SW 1271 (cell line): ENCODE measurements around the gene DNTT.
"Not testable (repeated sequence)": the region's sequence is repeated elsewhere in the genome, so short reads cannot be mapped to it uniquely, and the experiment has no call there.

Experiments
- DNase-seq, 2 experiments: peaks; one replicate each; lab custom pipeline; 2025; lab: John Stamatoyannopoulos, UW

DNTT gene

GRCh38 chr10:96276831-96277230 is 27.4 kb upstream of the DNTT start:
- DNase-seq = no peak

- no peak for DNase-seq
Observed at GRCh38 chr10:96279191-96279641, 25.0 kb upstream of the DNTT start.

GRCh38 chr10:96280859-96281258 is 23.4 kb upstream of the DNTT start:
- DNase-seq = no peak

- no peak for DNase-seq
Observed at GRCh38 chr10:96281444-96282029, 22.7 kb upstream of the DNTT start.

DNA sequence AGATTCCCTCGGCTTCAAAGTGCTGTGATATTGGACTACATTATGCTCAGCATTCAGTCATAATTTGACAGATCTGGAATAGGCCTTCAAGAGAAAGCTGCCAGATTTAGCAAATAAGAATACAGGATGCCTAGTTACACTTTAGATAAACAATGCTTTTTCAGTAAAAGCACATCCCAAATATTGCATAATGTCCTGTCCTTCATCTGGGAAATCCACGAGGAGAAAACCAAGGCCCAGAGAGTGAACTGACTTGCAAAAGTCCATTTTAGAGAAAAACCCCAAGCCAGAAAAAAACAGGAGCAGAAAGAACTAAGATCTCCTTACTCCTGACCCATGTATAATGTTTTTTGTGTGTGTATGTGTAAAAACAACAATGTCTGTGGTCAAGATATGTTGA is 20.9 kb upstream of the DNTT start:
- DNase-seq = no peak

DNA sequence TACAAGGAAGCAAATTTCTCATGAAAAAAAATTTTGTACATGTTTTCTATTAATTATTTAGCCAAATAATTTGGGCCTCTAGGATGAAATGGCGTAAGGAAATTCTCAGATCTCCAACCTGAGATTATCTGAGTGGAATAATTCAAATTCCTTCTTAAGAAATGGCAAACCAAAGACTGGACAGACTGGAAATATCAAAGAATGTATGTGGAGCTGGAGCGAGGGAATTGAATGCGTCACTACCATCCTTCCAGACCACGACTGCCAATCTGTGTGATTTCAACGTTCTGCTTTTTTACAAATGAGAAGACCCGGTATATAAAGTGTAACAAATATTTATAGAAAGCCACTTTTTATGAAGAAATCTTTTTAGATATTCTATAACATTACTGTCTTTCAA is 20.5 kb upstream of the DNTT start:
- DNase-seq = no peak

DNA sequence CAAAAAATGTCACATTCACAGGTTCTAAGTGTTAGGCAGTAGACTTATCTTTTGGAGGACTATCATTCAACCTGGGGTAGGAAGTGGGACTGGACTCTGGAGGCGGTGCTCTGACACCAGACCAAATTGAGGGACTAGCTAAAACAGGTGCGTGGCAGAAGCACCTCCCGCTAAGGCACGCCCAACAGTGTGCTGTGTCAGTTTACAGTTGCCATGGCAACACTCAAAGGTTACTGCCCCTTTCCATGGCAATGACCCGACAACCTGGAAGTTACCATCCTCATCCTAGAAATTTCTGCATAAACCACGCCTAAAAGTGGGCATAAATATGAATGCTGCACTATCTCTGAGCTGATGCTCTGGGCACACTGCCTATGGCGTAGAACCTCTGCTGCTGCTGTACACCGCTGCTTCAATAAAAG is 18.9 kb upstream of the DNTT start:
- no peak for DNase-seq

DNA sequence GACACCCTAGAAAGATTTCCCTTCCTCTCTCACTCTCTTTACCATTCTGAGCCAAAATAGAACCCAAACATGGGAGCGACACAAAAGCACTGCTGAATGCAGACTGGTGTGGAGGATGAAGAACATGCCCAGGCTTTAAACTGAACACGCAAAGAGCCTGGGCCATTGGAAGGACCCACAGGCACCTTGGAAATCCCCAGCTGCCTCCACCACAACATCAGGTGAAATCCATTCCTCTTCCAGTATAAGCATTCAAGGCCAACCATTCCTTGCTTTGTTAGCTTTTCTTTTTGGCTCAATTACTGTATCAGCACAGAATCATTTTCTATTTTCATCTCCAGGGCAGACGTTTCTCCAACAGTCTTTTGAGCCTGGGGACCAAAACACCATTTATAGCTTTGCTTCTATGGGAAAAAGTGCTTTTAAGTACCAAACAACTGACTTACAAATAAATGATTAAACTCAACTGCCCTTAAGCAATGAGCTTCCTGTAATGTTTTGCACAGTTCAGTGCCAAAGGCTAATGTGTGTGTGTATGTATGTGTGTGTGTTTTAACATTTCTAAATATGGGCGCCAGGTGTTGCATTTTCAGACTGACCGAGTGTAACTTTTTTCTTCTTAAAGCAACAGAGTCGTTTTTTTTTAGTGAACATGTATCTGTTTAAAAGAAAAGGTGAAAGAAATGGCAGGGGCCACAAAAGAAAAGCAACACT is 16.7 kb upstream of the DNTT start:
- no peak for DNase-seq

- no peak for DNase-seq
Observed at GRCh38 chr10:96288151-96288621, 16.0 kb upstream of the DNTT start.

GRCh38 chr10:96289218-96289910 is 14.9 kb upstream of the DNTT start:
- DNase-seq = no peak

- DNase-seq = no peak
Observed at GRCh38 chr10:96290368-96291133, 13.7 kb upstream of the DNTT start.

GRCh38 chr10:96292971-96293920 is 11.0 kb upstream of the DNTT start:
- DNase-seq = peak in 1 of 2 experiments; percentile 55

DNA sequence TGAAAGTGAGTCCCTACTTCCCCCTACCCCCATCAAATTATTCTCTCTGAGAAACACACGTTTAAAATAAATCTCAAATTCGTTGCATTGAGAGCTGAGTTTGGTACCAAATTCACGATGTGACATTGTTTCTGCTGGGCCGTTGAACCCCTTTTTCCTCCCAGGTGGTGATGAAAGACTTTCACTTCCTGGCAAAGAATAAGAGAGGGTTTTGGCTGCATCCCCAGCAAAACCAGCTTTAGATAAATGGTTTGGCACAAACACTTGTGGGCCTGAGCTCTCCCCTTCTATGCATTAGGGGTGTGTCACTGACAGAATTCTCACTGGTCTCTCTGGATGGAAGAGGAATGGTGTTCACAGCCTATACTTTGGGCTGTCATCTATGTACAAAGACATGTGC is 8.8 kb upstream of the DNTT start:
- DNase-seq = no peak

GRCh38 chr10:96297486-96297885 is 6.7 kb upstream of the DNTT start:
- DNase-seq = no peak

DNA sequence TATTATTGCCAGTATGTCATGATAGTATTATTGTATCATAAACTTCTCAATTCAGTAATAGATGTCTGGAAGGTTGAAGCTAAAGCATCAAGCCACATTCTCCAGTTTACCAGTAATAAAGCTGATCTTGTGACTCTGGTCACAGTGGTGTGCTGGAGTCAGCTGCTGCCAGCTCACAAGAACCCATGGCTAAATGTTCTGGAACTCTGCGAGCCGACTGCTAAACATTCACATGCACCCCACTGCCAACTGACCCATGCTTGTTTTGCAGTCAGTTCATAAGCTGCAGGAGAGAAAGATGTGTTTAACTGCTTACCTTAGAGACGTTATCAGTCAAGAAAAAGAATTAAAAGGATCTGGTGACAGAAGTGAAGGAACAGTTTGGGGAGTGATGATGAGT is 5.9 kb upstream of the DNTT start:
- DNase-seq = no peak

GRCh38 chr10:96299383-96299782 is 4.9 kb upstream of the DNTT start:
- DNase-seq = no peak

DNA sequence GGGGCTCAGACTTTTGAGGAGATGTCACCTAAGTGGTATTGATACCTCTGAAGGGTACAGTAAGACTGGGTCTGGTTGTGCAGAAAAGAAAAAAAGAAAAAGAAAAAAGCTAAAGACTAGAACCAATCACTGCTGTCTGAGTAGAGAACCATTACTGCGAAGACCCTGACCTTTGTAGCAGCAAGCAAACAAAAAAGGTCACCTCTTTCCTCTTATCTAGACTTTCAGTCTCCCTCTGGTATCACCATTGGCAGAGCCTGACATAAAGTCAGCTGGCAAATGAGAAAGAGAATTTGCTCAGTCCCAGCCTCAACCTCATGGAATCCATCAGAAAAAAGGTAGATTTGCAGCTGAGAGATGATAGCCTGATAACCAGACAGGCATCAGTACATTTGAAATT is 2.6 kb upstream of the DNTT start:
- DNase-seq = no peak

DNA sequence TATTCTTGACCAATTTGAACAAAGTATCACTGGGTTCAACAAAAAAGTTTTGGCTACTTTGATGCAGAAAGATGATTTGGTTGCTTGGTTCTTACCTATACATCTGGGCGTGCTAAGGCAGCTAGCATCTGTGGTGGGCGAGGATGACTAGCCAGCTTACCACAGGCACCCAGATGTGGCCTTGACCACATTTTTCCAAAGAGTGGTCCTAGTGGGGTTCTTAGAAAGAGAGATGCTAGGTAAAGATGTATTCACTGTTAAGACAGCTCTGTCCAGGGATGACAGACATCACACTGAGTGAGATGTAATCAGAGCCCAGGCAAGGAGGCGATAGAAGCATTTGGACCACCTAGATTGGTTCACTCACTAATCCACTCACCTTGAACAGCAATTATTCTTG is 785 bp downstream of the DNTT start:
- DNase-seq = no peak

DNA sequence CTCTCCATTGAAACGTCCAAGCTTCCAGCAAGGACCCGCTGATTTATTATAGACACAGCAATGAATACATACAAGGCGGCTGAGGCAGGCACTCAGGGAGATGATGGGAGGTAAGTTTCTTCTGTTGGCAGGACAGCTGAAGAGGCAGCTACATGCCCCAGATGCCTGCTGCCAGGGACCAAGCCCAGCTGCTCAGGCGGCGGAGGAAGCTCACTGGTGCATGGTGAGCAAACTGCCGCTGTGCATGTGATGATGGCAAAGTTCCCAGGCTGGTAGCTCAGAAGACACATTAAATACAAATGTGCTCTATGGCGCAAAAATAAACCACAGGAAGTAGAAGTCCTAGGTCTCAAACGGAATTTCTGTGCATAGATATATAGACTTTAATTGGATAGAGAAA is 2.3 kb downstream of the DNTT start:
- DNase-seq = no peak

- not testable (repeated sequence) for DNase-seq
Observed at GRCh38 chr10:96308854-96309253, 4.6 kb downstream of the DNTT start.

DNA sequence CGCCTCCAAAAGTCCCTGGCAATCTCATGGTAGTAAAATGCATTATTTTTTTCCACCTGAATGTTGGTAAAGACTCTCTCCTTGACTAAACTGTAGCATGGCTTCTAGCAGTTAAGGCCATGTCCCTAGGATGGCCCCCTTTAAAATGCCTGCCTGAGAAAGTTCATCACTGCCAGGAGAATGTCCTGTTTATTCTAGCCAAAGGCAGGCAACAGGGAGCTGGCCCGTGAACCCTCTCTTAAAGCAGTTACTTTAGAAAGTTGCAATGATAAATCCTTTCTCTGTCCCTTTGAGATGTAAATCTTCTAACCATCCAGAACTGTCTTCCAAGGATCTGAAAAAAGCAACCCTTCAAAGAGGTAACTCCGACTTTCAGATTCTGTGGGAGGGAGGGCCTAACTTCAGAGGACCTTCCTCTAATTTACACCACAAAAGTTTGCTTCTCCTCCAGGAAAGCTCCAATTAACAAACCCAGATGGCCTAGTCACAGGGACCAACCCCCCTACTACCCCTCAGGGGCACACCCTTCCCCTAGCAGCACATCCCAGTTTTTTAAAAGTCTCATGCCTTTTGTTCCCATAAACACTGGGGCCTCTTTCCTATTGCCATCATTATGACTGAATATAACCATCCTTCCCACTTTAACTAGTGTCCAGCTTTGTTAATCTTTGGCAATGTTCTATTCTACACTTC is 5.5 kb downstream of the DNTT start:
- DNase-seq = no peak
